CD8-positive, alpha-beta memory T cell (primary cell): Measurements from ENCODE around the gene FNDC3B. TPM values are rescaled to one million over a fixed set of nuclear protein-coding genes. Genes with fewer than 3 reads are reported as not detected.

Experiments
- CTCF ChIA-PET: fragments of 350-600 bp; sonication (Branson Sonifier 250); formaldehyde crosslinking; loops from one replicate; lab custom pipeline; 2021; ENCODE audit warnings: antibody characterized with exemption; lab: Charles Lee
- POLR2A ChIA-PET: fragments of 350-600 bp; sonication (Branson Sonifier 250); formaldehyde crosslinking; loops from one replicate; lab custom pipeline; 2021; ENCODE audit warnings: antibody characterized with exemption; lab: Charles Lee
- DNase-seq, 5 donors: peaks; one replicate each; pipeline versions ENCODE4 v3.0.0 to v3.0.0-alpha.2; 2020 to 2022; ENCODE audit warnings: mixed read lengths in 1 of 5
- H3K27ac ChIP-seq: one replicate; pipeline ENCODE4 v1.7.0; 2013; ENCODE audit warnings: low read depth, mild to moderate bottlenecking, low read length, moderate library complexity
- H3K27me3 ChIP-seq: 2 replicates; pipeline ENCODE4 v1.7.0; 2013; ENCODE audit warnings: low read length, mild to moderate bottlenecking; ENCODE audit not compliant: insufficient read depth, poor library complexity, severe bottlenecking
- H3K36me3 ChIP-seq: 2 replicates; pipeline ENCODE4 v1.7.0; 2013; ENCODE audit warnings: mild to moderate bottlenecking, low read length, moderate library complexity; ENCODE audit not compliant: insufficient read depth
- H3K4me1 ChIP-seq: 2 replicates; pipeline ENCODE4 v1.7.0; 2013; ENCODE audit warnings: mild to moderate bottlenecking, low read length, moderate library complexity; ENCODE audit not compliant: insufficient read depth
- H3K4me3 ChIP-seq: 2 replicates; pipeline ENCODE4 v1.7.0; 2013; ENCODE audit warnings: mild to moderate bottlenecking, low read length
- H3K9me3 ChIP-seq: 2 replicates; pipeline ENCODE4 v1.7.0; 2013; ENCODE audit warnings: mild to moderate bottlenecking, low read length
- H3K27ac Mint-ChIP-seq, 8 donors: one replicate each; pipeline ENCODE4 v1.8.0; 2020 to 2021; ENCODE audit warnings: mixed read lengths in 8 of 8, mild to moderate bottlenecking in 6 of 8, inconsistent platforms in 3 of 8, moderate library complexity in 3 of 8
- H3K27me3 Mint-ChIP-seq, 2 donors: one replicate each; pipeline ENCODE4 v1.8.0; 2020 to 2021; ENCODE audit warnings: mixed read lengths in 2 of 2, mild to moderate bottlenecking in 1 of 2, moderate library complexity in 1 of 2
- H3K36me3 Mint-ChIP-seq, 3 donors: one replicate each; pipeline ENCODE4 v1.8.0; 2020 to 2021; ENCODE audit warnings: mixed read lengths in 3 of 3, inconsistent platforms in 1 of 3, mild to moderate bottlenecking in 1 of 3
- H3K4me1 Mint-ChIP-seq, 3 donors: one replicate each; pipeline ENCODE4 v1.8.0; 2020 to 2021; ENCODE audit warnings: mixed read lengths in 3 of 3, inconsistent platforms in 1 of 3, mild to moderate bottlenecking in 1 of 3
- H3K4me3 Mint-ChIP-seq, 7 donors: one replicate each; pipeline ENCODE4 v1.8.0; 2020 to 2021; ENCODE audit warnings: mixed read lengths in 7 of 7, mild to moderate bottlenecking in 6 of 7, moderate library complexity in 4 of 7, inconsistent platforms in 2 of 7
- H3K9me3 Mint-ChIP-seq, 5 donors: one replicate each; pipeline ENCODE4 v1.8.0; 2020 to 2022; ENCODE audit warnings: mixed read lengths in 5 of 5, mild to moderate bottlenecking in 3 of 5, moderate library complexity in 2 of 5, inconsistent platforms in 1 of 5
- polyA plus RNA-seq: library from polyadenylated mRNA; unstranded; fragments of 300-500 nt; fragmentation: Illumina TruSeq; gene quantifications from one replicate; pipeline ENCODE4 v1.2.3, GENCODE V29; 2021
- total RNA-seq, 2 experiments: library from RNA; stranded (reverse); gene quantifications; one replicate each; pipeline ENCODE4 v1.2.3, GENCODE V29; 2021

FNDC3B gene
- total and polyA plus RNA-seq, 3 experiments from 2014 or later, result 8.7 to 18.6 (median 17.4) TPM

DNA sequence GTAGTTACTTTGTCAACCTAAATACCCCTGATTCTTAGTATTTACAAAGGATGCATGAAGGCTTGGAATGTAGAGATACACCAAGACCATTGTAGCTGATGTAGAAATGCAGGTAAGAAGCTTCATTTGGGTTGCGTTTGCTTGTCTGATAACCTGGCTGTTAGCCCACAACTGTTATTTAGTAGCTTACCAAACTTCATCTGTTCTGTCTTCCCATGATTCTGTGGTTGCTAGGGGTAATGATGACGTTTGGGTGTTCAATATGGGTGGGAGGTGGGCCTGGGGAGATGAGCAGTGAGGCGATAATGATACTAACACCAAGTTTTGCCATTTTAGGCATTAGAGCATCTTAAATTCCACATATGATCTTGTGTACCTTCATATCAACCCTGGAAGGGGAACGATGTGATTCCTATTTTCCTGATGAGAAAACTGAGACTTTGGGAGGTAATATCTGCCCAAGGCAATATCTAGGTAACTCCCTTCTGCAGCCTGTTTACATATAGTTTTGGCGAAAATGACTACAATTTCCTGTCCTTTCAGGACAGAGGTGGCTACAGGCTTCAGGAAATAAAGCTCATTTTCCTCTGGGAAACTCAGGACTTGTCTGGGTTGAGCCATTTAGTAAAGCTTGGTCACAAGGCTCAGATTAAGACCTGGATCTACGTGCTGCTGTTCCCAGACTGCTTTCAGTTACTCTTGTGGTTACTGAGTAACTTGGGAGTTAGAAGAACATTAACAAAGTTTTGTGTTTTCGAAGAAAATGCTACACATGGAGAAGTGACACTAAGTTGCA lies 26.8 kb downstream of the FNDC3B start:
- H3K4me3 Mint-ChIP-seq, result no peak overlapping the region
- peaks cover 0 to 2% (median 0%) of the 10 kb centered on the region in 5 donors for H3K9me3 Mint-ChIP-seq
- peaks cover 19 to 51% (median 39%) of the 10 kb centered on the region in 3 donors for H3K4me1 Mint-ChIP-seq
- H3K27ac Mint-ChIP-seq, result peak overlapping the region in 2 of 8 donors; percentile 11 to 29
- ChIA-PET CTCF (interaction anchor here (1.0 kb wide), 1 partner anchor 41 kb away, joined by 4 read pairs; no protein-coding TSS in a partner anchor), POLR2A (interaction anchor here (0.5 kb wide), 1 partner anchor 13 kb away, joined by 5 read pairs; no protein-coding TSS in a partner anchor)
- peak overlapping the region; percentile 52 for H3K27ac ChIP-seq
- no peaks in the 10 kb centered on the region for H3K27me3 ChIP-seq
- peaks cover 24% of the 10 kb centered on the region for H3K4me1 ChIP-seq
- no peak overlapping the region for H3K4me3 ChIP-seq
- H3K36me3 ChIP-seq, result no peaks in the 10 kb centered on the region
- DNase-seq, result no peak
- H3K36me3 Mint-ChIP-seq, result peaks cover 0 to 6% (median 3%) of the 10 kb centered on the region in 3 donors
- no peaks in the 10 kb centered on the region for H3K9me3 ChIP-seq
- peaks cover 0 to 1% of the 10 kb centered on the region in 2 donors for H3K27me3 Mint-ChIP-seq

DNA sequence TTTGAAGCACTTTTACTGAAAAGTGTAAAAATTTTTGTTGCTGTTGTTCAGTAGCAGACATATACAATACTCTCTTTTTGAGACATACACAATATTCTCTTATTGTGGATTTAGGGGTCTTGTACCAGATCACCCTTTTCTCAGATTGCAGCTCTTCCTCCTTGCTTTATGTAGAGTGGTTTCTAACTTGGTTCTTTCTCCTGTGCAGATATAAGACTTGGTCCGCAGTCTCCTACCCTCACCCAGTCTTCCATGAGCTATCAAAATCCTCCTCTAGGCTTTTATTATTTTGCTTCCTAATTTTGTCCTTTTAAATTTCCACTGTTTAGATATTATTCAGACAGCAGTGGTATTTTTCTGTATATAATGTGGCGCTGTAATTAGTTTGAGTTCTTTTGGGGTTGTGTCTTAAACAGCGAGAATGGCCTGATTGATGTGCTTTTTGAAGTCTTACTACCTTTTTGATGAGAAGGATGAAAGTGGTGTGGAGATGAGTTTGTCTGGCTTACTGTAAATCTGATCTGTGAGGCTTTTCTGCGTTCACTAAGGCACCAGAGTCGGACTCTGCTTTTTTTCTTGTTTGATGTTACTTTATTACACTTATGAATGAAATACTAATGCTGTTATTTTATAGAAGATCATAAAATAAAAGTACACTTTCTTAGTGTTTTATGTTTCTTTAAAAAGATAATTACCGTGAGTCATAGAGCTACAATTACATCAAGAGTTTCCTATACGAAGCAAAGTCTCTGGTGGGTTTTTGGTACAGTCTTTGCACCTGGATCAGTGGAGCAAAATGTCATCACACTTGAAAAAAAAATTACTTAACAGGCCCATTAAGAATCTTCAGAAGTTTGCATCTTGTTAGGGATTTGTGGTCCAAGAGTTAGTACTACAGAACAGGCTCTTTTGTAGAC lies 27.8 kb downstream of the FNDC3B start:
- Histone ChIP-seq H3K36me3 (no peaks in the 10 kb centered on the region), H3K27ac (peak overlapping the region; percentile 52), H3K27me3 (no peaks in the 10 kb centered on the region), H3K4me1 (peaks cover 20% of the 10 kb centered on the region), H3K9me3 (no peaks in the 10 kb centered on the region), H3K4me3 (no peak overlapping the region)
- Mint-ChIP-seq H3K27ac (peak overlapping the region in 1 of 8 donors; percentile 63), H3K36me3 (peaks cover 0 to 6% (median 3%) of the 10 kb centered on the region in 3 donors), H3K9me3 (peaks cover 0 to 2% (median 0%) of the 10 kb centered on the region in 5 donors), H3K4me1 (peaks cover 19 to 45% (median 32%) of the 10 kb centered on the region in 3 donors), H3K4me3 (peak overlapping the region in 1 of 7 donors; percentile 24), H3K27me3 (peaks cover 0 to 1% of the 10 kb centered on the region in 2 donors)
- ChIA-PET POLR2A (interaction anchor here (0.5 kb wide), 1 partner anchor 14 kb away, joined by 5 read pairs; no protein-coding TSS in a partner anchor), CTCF (interaction anchor here (1.0 kb wide), 1 partner anchor 40 kb away, joined by 4 read pairs; no protein-coding TSS in a partner anchor)
- DNase-seq, result peak in 1 of 5 donors; percentile 25

DNA sequence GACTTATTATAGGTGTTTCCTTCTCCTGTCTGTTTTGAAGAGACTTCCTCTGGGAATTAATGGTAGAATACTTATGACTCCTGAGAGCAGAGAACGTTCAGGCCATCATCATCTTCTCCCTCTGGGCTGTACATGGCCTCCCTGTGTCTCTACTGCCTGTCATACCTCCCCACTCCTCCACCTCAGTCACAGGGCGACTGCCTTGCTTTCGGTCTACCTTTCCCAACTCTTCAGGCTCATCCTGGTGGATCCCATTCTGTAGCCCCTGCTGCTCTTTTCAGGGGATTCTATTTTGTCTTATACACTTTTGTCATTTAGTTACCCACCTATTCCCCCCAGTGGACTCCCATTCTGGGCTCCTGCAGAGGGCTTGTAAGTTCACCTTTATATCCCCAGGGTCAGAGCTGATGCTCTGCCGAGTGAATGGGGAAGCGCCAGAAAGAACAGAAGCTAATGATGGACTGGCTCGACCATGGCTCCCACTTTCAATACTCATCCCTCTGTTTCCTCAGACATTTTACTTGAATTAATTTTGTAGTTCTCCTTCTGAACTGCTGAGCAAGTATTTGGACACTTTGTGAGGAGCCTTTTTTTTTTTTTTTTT lies 28.6 kb downstream of the FNDC3B start:
- H3K4me1 Mint-ChIP-seq, result peaks cover 16 to 40% (median 32%) of the 10 kb centered on the region in 3 donors
- peaks cover 0 to 7% (median 6%) of the 10 kb centered on the region in 3 donors for H3K36me3 Mint-ChIP-seq
- H3K27me3 Mint-ChIP-seq, result peaks cover 0 to 1% of the 10 kb centered on the region in 2 donors
- H3K9me3 Mint-ChIP-seq, result peaks cover 0 to 2% (median 0%) of the 10 kb centered on the region in 5 donors
- H3K27me3 ChIP-seq, result no peaks in the 10 kb centered on the region
- H3K36me3 ChIP-seq, result no peaks in the 10 kb centered on the region
- peaks cover 20% of the 10 kb centered on the region for H3K4me1 ChIP-seq
- no peak for DNase-seq
- no peak overlapping the region for H3K4me3 Mint-ChIP-seq
- H3K27ac Mint-ChIP-seq, result no peak overlapping the region
- H3K9me3 ChIP-seq, result no peaks in the 10 kb centered on the region
- no peak overlapping the region for H3K4me3 ChIP-seq
- CTCF ChIA-PET, result no interaction called here
- H3K27ac ChIP-seq, result no peak overlapping the region
- POLR2A ChIA-PET, result no interaction called here

DNA sequence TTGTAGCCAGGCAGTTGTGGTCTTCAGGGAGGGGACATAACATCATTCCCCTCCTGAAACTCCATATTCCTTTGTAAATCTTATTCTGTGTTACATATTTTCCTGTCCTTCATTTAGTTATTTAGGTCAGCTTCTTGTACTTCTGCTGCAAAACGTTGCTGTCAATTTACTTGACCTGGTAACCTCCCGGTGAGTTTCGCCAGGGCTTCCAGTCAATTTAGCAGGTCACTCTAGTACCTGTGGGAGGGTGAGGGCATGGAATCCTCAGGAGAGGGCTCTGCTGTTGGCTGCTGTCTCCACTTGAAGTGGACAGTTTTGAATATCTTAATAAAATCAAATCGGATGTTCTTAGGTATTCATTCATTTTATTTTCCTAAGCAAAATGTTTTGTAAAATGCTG lies 29.6 kb downstream of the FNDC3B start:
- Histone ChIP-seq H3K9me3 (no peaks in the 10 kb centered on the region), H3K4me1 (peaks cover 20% of the 10 kb centered on the region), H3K27me3 (no peaks in the 10 kb centered on the region), H3K4me3 (no peak overlapping the region), H3K36me3 (no peaks in the 10 kb centered on the region), H3K27ac (no peak overlapping the region)
- ChIA-PET POLR2A (no interaction called here), CTCF (no interaction called here)
- Mint-ChIP-seq H3K27ac (peak overlapping the region in 2 of 8 donors; percentile 24 to 85), H3K36me3 (peaks cover 2 to 6% (median 2%) of the 10 kb centered on the region in 3 donors), H3K9me3 (peaks cover 0 to 2% (median 0%) of the 10 kb centered on the region in 5 donors), H3K4me1 (peaks cover 14 to 38% (median 34%) of the 10 kb centered on the region in 3 donors), H3K4me3 (no peak overlapping the region), H3K27me3 (peaks cover 0 to 1% of the 10 kb centered on the region in 2 donors)
- DNase-seq, result no peak

DNA sequence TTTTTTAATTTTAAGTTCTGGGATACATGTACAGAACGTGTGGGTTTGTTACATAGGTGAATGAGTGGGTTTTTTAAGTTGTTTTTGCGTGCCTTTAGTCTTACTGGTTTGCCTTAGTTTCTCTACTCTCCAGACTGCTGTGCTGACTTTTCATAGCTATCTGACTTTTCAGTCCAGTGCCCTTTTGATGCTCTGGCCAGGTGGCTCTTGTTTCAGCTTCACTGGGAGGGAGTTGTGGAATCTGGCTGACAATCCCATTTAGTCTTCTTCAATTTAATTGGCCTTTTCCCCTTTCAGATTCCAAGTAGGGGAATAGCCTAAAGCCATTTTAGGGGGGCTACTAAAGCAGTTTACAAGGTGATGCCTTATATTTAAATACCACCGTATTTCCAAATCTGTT lies 30.1 kb downstream of the FNDC3B start:
- CTCF ChIA-PET, result no interaction called here
- POLR2A ChIA-PET, result no interaction called here
- peaks cover 0 to 5% (median 2%) of the 10 kb centered on the region in 3 donors for H3K36me3 Mint-ChIP-seq

DNA sequence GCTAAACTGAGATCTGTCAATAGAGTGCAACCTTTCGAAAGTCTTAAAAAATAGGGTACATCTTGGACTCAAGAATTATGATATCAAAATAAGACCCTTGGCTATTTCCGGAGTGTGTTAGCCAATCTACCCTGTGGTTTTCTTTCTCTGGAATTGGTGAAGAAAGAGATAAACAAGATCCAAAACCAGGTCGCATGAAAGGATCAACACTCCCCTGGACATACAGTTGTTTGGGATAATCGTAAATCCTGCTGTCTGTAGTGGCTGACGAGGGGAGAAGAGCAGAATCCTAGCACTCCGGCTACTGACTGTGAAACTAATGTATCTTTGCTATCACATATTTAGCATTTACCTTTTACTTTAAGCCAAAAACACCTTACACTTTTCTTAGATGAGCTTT lies 30.9 kb downstream of the FNDC3B start:
- Mint-ChIP-seq H3K9me3 (peaks cover 0 to 2% (median 0%) of the 10 kb centered on the region in 5 donors), H3K27ac (peak overlapping the region in 1 of 8 donors; percentile 33), H3K4me1 (peaks cover 13 to 36% (median 31%) of the 10 kb centered on the region in 3 donors), H3K27me3 (peaks cover 0 to 1% of the 10 kb centered on the region in 2 donors), H3K4me3 (no peak overlapping the region), H3K36me3 (peaks cover 0 to 5% (median 2%) of the 10 kb centered on the region in 3 donors)
- no peaks in the 10 kb centered on the region for H3K36me3 ChIP-seq
- H3K4me3 ChIP-seq, result no peak overlapping the region
- H3K27me3 ChIP-seq, result no peaks in the 10 kb centered on the region
- CTCF ChIA-PET, result interaction anchor here (1.1 kb wide), 1 partner anchor 17 kb away, joined by 3 read pairs; no protein-coding TSS in a partner anchor
- no peaks in the 10 kb centered on the region for H3K9me3 ChIP-seq
- POLR2A ChIA-PET, result no interaction called here
- DNase-seq, result no peak
- peaks cover 20% of the 10 kb centered on the region for H3K4me1 ChIP-seq
- H3K27ac ChIP-seq, result no peak overlapping the region

More for the DNA sequence above, 30.1 kb downstream of the FNDC3B start:
- Histone ChIP-seq H3K36me3 (no peaks in the 10 kb centered on the region), H3K4me1 (peaks cover 20% of the 10 kb centered on the region), H3K27ac (no peak overlapping the region), H3K27me3 (no peaks in the 10 kb centered on the region), H3K9me3 (no peaks in the 10 kb centered on the region), H3K4me3 (no peak overlapping the region)
- Mint-ChIP-seq H3K27me3 (peaks cover 0 to 1% of the 10 kb centered on the region in 2 donors), H3K27ac (no peak overlapping the region), H3K4me3 (no peak overlapping the region), H3K9me3 (peaks cover 0 to 2% (median 0%) of the 10 kb centered on the region in 5 donors), H3K4me1 (peaks cover 13 to 39% (median 31%) of the 10 kb centered on the region in 3 donors)
- no peak for DNase-seq

DNA sequence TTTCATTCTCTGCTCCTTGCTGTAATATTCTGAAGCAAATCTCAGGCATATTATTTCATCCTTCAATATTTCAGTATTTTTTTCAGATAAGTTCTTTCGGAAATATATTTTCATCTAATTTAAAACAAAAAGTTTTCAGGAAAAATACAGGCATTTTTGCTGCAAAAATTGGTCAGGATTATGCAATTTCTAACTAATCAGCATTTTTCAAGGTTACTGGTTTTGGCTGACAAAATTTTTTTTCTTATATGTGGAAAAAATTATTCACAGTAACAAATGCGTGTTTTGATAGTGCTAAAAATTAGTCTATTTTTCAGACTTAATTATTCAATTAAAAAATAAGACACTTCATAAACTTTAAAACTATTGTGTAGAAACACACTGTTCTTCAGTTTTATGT lies 31.4 kb downstream of the FNDC3B start:
- no peak overlapping the region for H3K4me3 ChIP-seq
- ChIA-PET CTCF (interaction anchor here (1.1 kb wide), 1 partner anchor 17 kb away, joined by 3 read pairs; no protein-coding TSS in a partner anchor), POLR2A (no interaction called here)
- Mint-ChIP-seq H3K36me3 (peaks cover 0 to 5% (median 2%) of the 10 kb centered on the region in 3 donors), H3K9me3 (peaks cover 0 to 2% (median 0%) of the 10 kb centered on the region in 5 donors), H3K4me1 (peaks cover 8 to 32% (median 26%) of the 10 kb centered on the region in 3 donors), H3K4me3 (no peak overlapping the region), H3K27ac (no peak overlapping the region), H3K27me3 (peaks cover 0 to 1% of the 10 kb centered on the region in 2 donors)
- H3K36me3 ChIP-seq, result no peaks in the 10 kb centered on the region
- no peak for DNase-seq
- no peaks in the 10 kb centered on the region for H3K9me3 ChIP-seq
- peaks cover 20% of the 10 kb centered on the region for H3K4me1 ChIP-seq
- H3K27me3 ChIP-seq, result no peaks in the 10 kb centered on the region
- H3K27ac ChIP-seq, result no peak overlapping the region
